ENCODE measurements around the gene SIRT5.
A peak's percentile ranks its signal among the peaks of the same experiment; 100 is the strongest.

Gene SIRT5

DNA sequence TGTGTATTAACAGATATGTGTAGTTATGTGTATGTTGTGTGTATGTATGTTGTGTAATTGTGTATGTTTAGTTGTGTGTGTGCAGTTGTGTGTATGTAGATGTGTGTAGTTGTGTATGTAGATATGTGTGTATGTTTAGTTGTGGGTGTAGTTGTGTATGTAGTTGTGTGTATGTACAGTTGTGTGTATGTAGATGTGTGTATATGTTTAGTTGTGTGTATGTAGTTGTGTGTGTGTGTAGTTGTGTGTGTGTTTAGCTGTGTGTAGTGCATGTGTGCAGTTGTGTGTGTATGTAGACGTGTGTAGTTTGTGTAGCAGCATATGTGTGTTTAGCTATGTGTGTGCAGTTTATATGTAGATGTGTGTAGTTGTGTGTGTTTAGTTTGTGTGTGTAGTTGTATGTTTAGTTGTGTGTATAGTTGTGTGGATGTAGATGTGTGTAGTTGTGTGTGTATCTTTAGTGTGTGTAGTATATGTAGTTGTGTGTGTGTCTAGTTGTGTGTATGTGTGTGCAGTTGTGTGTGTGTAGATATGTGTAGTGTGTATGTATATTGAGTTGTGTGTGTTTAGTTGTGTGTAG is 16.3 kb downstream of the SIRT5 start:
- no peak for DNase-seq (ENCODE audit: low read depth in 2 of 2)
- TF ChIP-seq, protein P1, sequence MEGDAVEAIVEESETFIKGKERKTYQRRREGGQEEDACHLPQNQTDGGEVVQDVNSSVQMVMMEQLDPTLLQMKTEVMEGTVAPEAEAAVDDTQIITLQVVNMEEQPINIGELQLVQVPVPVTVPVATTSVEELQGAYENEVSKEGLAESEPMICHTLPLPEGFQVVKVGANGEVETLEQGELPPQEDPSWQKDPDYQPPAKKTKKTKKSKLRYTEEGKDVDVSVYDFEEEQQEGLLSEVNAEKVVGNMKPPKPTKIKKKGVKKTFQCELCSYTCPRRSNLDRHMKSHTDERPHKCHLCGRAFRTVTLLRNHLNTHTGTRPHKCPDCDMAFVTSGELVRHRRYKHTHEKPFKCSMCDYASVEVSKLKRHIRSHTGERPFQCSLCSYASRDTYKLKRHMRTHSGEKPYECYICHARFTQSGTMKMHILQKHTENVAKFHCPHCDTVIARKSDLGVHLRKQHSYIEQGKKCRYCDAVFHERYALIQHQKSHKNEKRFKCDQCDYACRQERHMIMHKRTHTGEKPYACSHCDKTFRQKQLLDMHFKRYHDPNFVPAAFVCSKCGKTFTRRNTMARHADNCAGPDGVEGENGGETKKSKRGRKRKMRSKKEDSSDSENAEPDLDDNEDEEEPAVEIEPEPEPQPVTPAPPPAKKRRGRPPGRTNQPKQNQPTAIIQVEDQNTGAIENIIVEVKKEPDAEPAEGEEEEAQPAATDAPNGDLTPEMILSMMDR (IDR thresholded peaks at IDR 0.05; ENCODE audit: low read depth, low read length), result no peak
- H3K4me3 ChIP-seq (replicated peaks in 1 of 2; ENCODE audit: low read depth in 2 of 2, low read length in 2 of 2), result no peak overlapping the region

DNA sequence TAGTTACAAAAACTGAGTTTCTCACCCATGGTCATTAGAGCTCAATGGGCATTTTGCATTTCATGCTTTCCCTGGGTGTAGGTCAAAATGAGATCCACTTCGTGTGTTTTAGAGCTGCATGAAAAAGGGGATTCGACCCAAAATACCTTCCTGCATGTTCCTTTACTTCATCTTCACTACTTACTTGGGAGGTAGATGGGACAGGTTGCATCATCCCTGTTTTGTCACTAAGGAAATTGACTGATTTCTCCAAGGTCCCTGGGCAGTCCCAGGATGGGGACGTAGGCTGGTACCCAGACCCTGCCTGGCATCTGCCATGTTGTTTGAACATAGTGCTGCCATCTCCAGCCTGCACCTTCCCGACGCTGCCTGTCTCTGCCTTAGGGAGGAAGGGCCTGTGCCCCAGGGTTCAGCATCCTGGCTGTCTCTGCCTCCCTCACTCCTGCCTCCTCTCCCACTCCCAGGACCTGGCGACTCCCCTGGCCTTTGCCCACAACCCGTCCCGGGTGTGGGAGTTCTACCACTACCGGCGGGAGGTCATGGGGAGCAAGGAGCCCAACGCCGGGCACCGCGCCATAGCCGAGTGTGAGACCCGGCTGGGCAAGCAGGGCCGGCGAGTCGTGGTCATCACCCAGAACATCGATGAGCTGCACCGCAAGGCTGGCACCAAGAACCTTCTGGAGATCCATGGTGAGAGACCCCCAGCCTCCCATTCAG is 17.0 kb downstream of the SIRT5 start:
- DNase-seq (ENCODE audit: low read depth in 2 of 2), result no peak
- TF ChIP-seq, protein P1 (IDR thresholded peaks at IDR 0.05; ENCODE audit: low read depth, low read length), result no peak
- H3K4me3 ChIP-seq (replicated peaks in 1 of 2; ENCODE audit: low read depth in 2 of 2, low read length in 2 of 2), result no peak overlapping the region

DNA sequence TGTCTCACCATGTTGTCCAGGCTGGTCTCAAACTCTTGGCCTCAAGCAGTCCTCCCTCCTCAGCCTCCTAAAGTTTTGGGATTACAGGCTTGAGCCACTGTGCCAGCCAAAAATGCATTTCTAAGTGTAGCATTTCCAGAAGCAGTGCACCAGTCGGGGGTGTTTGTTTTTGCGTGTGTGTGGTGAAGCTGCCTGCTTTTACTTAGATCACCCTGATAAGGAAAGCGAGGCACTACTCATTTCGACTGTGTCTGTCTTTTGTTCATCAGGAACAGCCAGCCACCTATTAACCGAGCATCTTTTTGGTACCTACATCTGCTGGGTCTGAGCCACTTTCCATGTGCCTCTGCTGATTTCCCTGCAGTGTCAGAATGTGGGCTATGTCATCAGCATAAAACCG is 18.7 kb downstream of the SIRT5 start:
- DNase-seq (ENCODE audit: low read depth in 2 of 2), result no peak
- TF ChIP-seq, protein P1 (IDR thresholded peaks at IDR 0.05; ENCODE audit: low read depth, low read length), result no peak
- H3K4me3 ChIP-seq (replicated peaks in 1 of 2; ENCODE audit: low read depth in 2 of 2, low read length in 2 of 2), result no peak overlapping the region

DNA sequence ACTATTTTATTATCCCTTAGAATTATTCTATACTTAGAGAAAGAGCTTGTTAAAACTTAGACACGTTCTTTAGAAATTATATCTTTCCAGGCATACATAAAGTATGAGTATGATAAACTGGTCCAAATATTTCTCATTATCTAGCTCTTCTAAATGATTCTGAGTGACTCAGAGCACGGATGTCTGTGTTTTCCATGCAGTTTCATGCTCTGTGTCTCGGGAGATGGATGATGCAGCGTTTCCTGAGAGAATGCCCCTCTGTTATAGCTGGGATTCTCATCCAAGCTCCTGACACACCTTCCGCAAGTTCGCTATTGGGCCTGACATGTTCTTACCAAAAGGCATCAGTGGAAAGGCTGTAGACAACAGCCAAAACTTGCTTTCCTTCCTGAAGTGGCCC is 19.3 kb downstream of the SIRT5 start:
- peak; percentile 37 to 70 for DNase-seq (ENCODE audit: low read depth in 2 of 2)
- H3K4me3 ChIP-seq (replicated peaks in 1 of 2; ENCODE audit: low read depth in 2 of 2, low read length in 2 of 2), result no peak overlapping the region
- TF ChIP-seq, protein P1 (IDR thresholded peaks at IDR 0.05; ENCODE audit: low read depth, low read length), result no peak

GRCh38 chr6:13597073-13597472 is 22.7 kb downstream of the SIRT5 start:
- H3K4me3 ChIP-seq (replicated peaks in 1 of 2; ENCODE audit: low read depth in 2 of 2, low read length in 2 of 2), result no peak overlapping the region
- no peak for DNase-seq (ENCODE audit: low read depth in 2 of 2)
- TF ChIP-seq, protein P1 (IDR thresholded peaks at IDR 0.05; ENCODE audit: low read depth, low read length), result no peak

DNA sequence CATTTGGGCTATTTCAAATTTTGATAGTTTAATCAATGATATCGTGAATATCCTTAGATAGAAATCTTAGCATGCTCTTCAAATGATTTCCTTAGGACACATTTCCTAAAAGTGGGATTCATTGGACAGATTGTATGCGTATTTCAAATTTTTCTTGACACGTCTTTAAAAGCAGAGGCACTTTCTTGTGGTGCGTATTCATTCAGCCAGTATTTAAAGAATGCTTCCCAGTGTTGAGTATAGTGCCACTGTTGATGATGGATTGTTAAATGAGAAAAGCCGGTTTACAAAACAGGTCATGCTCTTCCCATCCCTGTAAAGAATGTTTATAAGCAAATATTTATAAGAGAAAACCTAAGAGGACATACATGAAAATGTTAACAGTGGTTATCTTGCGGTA is 25.6 kb downstream of the SIRT5 start:
- no peak overlapping the region for H3K4me3 ChIP-seq (replicated peaks in 1 of 2; ENCODE audit: low read depth in 2 of 2, low read length in 2 of 2)
- TF ChIP-seq, protein P1 (IDR thresholded peaks at IDR 0.05; ENCODE audit: low read depth, low read length), result no peak
- no peak for DNase-seq (ENCODE audit: low read depth in 2 of 2)

All from cardiac fibroblast (primary cell).